ENCODE results near the gene CHID1.

Gene CHID1

DNA sequence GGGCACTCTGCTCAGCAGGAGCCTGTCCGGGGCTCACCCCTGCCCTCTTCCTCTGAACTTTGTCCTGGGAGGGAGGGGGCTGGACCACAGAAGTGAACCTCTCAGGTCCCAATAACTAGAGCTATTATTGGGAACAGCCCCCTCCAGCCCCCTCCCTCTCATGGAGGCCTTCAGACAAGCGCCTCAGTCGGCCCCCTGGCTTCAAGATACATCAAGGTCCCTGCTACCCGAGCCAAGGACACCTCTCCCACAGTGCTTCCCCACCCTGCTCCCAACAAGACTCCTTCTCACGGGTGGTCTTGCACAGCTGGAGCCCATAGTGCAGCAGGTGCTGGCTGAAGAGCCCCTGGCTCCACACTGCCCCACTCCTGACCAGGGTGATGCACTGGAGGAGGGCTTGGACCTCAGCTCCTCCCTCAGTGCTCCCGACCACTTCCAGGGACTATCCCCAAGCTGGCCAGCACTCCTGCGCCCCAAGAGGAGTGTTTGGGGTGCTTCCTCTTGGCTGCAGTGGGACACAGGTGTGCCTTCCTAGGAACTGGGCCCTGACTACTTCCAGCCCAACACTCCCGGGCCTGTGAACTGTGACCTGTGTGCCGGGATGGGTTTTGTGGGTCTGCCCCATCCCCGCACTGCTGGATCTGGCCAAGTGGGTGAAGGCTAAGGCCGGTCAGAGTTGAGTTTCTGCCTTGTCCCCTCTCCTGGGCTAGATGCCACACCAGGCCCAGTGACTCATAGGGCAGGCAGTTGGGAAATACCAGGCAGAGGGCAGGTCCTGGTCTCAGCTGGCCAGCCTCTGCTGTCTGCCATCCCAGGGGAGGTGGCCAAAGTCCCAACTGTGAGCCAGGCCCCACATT lies 89.7 kb downstream of the CHID1 start:
- Histone ChIP-seq H3F3A (ENCODE audit: low read depth) (no peaks in the 10 kb centered on the region), H3K36me3 (ENCODE audit: insufficient read depth, low read length) (no peaks in the 10 kb centered on the region), H3K9ac (ENCODE audit: low read depth, low read length, poor library complexity, severe bottlenecking) (peak overlapping the region; percentile 81), H3K27me3 (ENCODE audit: insufficient read depth, low read length, poor library complexity, severe bottlenecking) (no peaks in the 10 kb centered on the region), H3K9me2 (replicated peaks; ENCODE audit: low read depth, low read length) (no peaks in the 10 kb centered on the region), H2AFZ (ENCODE audit: low read length) (no peak overlapping the region), H3K4me2 (ENCODE audit: low read depth, low read length, poor library complexity, severe bottlenecking) (peak overlapping the region; percentile 97), H3K4me3 (ENCODE audit: low read length, poor library complexity, severe bottlenecking) (peak overlapping the region; percentile 89), H4K20me1 (ENCODE audit: insufficient read depth, low read length, poor library complexity, severe bottlenecking) (peaks cover 27% of the 10 kb centered on the region), H3K79me2 (ENCODE audit: insufficient read depth, low read length) (peaks cover 24% of the 10 kb centered on the region), H3K4me1 (ENCODE audit: insufficient read depth, low read length, poor library complexity, severe bottlenecking) (peaks cover 22% of the 10 kb centered on the region), H3K9me3 (ENCODE audit: insufficient read depth, low read depth, low read length) (no peaks in the 10 kb centered on the region)
- no peak for TF ChIP-seq EZH2phosphoT487 (IDR thresholded peaks at IDR 0.05; ENCODE audit: borderline replicate concordance)
- TF ChIP-seq, protein P1, sequence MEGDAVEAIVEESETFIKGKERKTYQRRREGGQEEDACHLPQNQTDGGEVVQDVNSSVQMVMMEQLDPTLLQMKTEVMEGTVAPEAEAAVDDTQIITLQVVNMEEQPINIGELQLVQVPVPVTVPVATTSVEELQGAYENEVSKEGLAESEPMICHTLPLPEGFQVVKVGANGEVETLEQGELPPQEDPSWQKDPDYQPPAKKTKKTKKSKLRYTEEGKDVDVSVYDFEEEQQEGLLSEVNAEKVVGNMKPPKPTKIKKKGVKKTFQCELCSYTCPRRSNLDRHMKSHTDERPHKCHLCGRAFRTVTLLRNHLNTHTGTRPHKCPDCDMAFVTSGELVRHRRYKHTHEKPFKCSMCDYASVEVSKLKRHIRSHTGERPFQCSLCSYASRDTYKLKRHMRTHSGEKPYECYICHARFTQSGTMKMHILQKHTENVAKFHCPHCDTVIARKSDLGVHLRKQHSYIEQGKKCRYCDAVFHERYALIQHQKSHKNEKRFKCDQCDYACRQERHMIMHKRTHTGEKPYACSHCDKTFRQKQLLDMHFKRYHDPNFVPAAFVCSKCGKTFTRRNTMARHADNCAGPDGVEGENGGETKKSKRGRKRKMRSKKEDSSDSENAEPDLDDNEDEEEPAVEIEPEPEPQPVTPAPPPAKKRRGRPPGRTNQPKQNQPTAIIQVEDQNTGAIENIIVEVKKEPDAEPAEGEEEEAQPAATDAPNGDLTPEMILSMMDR (conservative IDR thresholded peaks at IDR 0.05; ENCODE audit: low read length): no peak

DNA sequence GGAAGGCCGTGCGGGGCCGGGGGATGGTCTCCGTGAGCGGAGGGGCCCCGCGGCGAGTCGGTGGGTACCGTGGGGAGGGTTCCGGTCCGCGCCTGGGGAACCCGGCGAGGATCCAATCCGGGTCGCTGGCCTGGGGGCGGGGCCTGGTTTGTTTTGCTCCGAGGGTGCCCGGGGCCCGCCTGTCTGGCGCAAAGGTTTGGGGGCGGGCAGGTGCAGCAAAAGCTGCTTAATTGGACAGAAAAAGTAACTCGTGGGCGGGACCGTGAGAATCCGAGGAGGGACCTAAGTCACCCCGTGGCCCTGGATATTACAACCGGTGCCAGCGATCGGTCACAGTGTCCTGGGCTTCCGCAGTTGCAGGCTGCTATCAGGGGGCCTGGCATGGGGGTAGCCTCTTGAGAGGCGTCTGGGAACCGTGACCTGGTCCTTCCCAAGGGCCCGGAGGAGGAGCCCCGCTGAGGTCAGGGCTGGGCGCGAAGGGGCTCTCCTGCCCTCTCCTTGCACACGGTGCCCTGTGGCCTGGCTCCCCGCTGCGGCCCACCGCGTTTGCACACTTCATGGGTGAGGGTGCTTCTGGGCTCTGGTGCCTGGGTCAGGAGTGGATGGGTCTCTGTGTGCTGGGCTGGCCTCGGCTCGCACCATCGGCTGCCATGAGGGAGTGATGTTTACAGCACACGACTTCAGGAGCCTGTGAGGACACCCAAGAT lies 90.5 kb downstream of the CHID1 start:
- Histone ChIP-seq H3K9me2 (replicated peaks; ENCODE audit: low read depth, low read length) (no peaks in the 10 kb centered on the region), H4K20me1 (ENCODE audit: insufficient read depth, low read length, poor library complexity, severe bottlenecking) (peaks cover 27% of the 10 kb centered on the region), H3K4me1 (ENCODE audit: insufficient read depth, low read length, poor library complexity, severe bottlenecking) (peaks cover 14% of the 10 kb centered on the region), H3K4me3 (ENCODE audit: low read length, poor library complexity, severe bottlenecking) (peak overlapping the region; percentile 89), H3F3A (ENCODE audit: low read depth) (no peaks in the 10 kb centered on the region), H3K36me3 (ENCODE audit: insufficient read depth, low read length) (no peaks in the 10 kb centered on the region), H3K9me3 (ENCODE audit: insufficient read depth, low read depth, low read length) (no peaks in the 10 kb centered on the region), H2AFZ (ENCODE audit: low read length) (peak overlapping the region; percentile 20; the same call in 1 of the 2 replicates), H3K27me3 (ENCODE audit: insufficient read depth, low read length, poor library complexity, severe bottlenecking) (no peaks in the 10 kb centered on the region), H3K4me2 (ENCODE audit: low read depth, low read length, poor library complexity, severe bottlenecking) (peak overlapping the region; percentile 97), H3K9ac (ENCODE audit: low read depth, low read length, poor library complexity, severe bottlenecking) (peak overlapping the region; percentile 81), H3K79me2 (ENCODE audit: insufficient read depth, low read length) (peaks cover 24% of the 10 kb centered on the region)
- no peak for TF ChIP-seq EZH2phosphoT487 (IDR thresholded peaks at IDR 0.05; ENCODE audit: borderline replicate concordance)
- TF ChIP-seq, protein P1 (conservative IDR thresholded peaks at IDR 0.05; ENCODE audit: low read length): no peak

DNA sequence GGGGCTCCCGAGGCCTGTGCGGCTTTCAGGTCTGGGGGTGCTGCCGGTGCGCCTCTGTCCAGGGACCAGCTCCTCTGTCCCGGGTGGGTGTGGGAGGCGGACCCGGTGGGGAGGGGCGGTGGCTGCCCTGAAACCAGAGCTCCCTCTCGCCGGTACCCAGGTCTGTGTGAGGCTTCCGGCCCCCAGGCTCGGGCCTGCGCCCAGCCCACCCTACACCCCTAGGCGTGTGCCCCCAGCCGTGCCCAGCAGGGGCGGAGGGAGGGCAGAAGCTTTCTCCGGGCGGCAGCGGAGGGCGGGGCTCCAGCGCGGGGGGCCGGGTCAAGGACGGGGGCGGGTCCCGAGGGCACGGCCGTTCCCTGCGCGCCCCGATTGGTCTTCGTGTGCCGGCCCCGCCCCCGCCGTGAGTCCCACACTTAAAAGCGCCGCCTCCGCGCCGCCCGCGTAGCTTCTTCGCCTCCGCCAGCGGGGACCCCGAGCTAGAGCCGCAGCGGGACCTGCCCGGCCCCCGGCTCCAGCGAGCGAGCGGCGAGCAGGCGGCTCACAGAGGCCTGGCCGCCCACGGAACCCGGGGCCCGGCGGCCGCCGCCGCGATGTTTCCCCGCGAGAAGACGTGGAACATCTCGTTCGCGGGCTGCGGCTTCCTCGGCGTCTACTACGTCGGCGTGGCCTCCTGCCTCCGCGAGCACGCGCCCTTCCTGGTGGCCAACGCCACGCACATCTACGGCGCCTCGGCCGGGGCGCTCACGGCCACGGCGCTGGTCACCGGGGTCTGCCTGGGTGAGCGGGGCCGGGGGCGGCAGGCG lies 91.3 kb downstream of the CHID1 start:
- Histone ChIP-seq H3K4me1 (ENCODE audit: insufficient read depth, low read length, poor library complexity, severe bottlenecking) (peaks cover 14% of the 10 kb centered on the region), H3K79me2 (ENCODE audit: insufficient read depth, low read length) (peaks cover 24% of the 10 kb centered on the region), H3K9me2 (replicated peaks; ENCODE audit: low read depth, low read length) (no peaks in the 10 kb centered on the region), H3K27me3 (ENCODE audit: insufficient read depth, low read length, poor library complexity, severe bottlenecking) (no peaks in the 10 kb centered on the region), H3K9me3 (ENCODE audit: insufficient read depth, low read depth, low read length) (no peaks in the 10 kb centered on the region), H3F3A (ENCODE audit: low read depth) (no peaks in the 10 kb centered on the region), H3K4me3 (ENCODE audit: low read length, poor library complexity, severe bottlenecking) (peak overlapping the region; percentile 89), H2AFZ (ENCODE audit: low read length) (peak overlapping the region; percentile 42; the same call in 1 of the 2 replicates), H4K20me1 (ENCODE audit: insufficient read depth, low read length, poor library complexity, severe bottlenecking) (peaks cover 27% of the 10 kb centered on the region), H3K9ac (ENCODE audit: low read depth, low read length, poor library complexity, severe bottlenecking) (peak overlapping the region; percentile 81), H3K4me2 (ENCODE audit: low read depth, low read length, poor library complexity, severe bottlenecking) (peak overlapping the region; percentile 97), H3K36me3 (ENCODE audit: insufficient read depth, low read length) (no peaks in the 10 kb centered on the region)
- TF ChIP-seq EZH2phosphoT487 (IDR thresholded peaks at IDR 0.05; ENCODE audit: borderline replicate concordance): no peak
- TF ChIP-seq, protein P1 (conservative IDR thresholded peaks at IDR 0.05; ENCODE audit: low read length): no peak
